Natural killer cell (primary cell): ENCODE results near the gene SEC24C. TPM values are rescaled to one million over a fixed set of nuclear protein-coding genes. Genes with fewer than 3 reads are reported as not detected.

Experiments
- ATAC-seq, 3 donors: fragments of 150-1000 bp in 2 of 3; fragments of 200-7000 bp in 1 of 3; cut with Tn5 transposase; 1 replicate in 1 of 3; 2 replicates in 2 of 3; pipeline ENCODE4 v1.10.0; 2021; ENCODE audit warnings: mild to moderate bottlenecking in 2 of 3, moderate library complexity in 2 of 3
- DNase-seq, 2 donors: peaks; one replicate each; pipeline versions ENCODE4 v3.0.0 to v3.0.0-alpha.2; 2013 to 2021; ENCODE audit warnings: mixed read lengths in 1 of 2
- H3K27ac ChIP-seq: one replicate; pipeline ENCODE4 v1.5.1; 2013; ENCODE audit warnings: mild to moderate bottlenecking, low read length
- H3K27me3 ChIP-seq: one replicate; pipeline ENCODE4 v1.6.1; 2013; ENCODE audit warnings: low read length; ENCODE audit not compliant: control insufficient read depth, insufficient read depth
- H3K36me3 ChIP-seq: one replicate; pipeline ENCODE4 v1.6.1; 2013; ENCODE audit warnings: low read length; ENCODE audit not compliant: control insufficient read depth, insufficient read depth
- H3K4me1 ChIP-seq: one replicate; pipeline ENCODE4 v1.6.1; 2013; ENCODE audit warnings: low read length; ENCODE audit not compliant: control insufficient read depth, insufficient read depth
- H3K4me3 ChIP-seq: one replicate; pipeline ENCODE4 v1.5.1; 2013; ENCODE audit warnings: low read length
- H3K9me3 ChIP-seq: one replicate; pipeline ENCODE4 v1.6.1; 2013; ENCODE audit warnings: low read length; ENCODE audit not compliant: control insufficient read depth, insufficient read depth
- H3K27ac Mint-ChIP-seq, 2 donors: one replicate each; pipeline ENCODE4 v1.8.0; 2022; ENCODE audit warnings: mild to moderate bottlenecking in 2 of 2, mixed read lengths in 2 of 2, moderate library complexity in 1 of 2
- H3K27me3 Mint-ChIP-seq, 2 donors: one replicate each; pipeline ENCODE4 v1.8.0; 2022; ENCODE audit warnings: low read depth in 2 of 2, mixed read lengths in 2 of 2
- H3K36me3 Mint-ChIP-seq: one replicate; pipeline ENCODE4 v1.8.0; 2022; ENCODE audit warnings: mixed read lengths
- H3K4me1 Mint-ChIP-seq, 2 donors: one replicate each; pipeline ENCODE4 v1.8.0; 2022; ENCODE audit warnings: mixed read lengths in 2 of 2
- H3K4me3 Mint-ChIP-seq: one replicate; pipeline ENCODE4 v1.8.0; 2022; ENCODE audit warnings: mild to moderate bottlenecking, moderate library complexity, mixed read lengths
- H3K9me3 Mint-ChIP-seq, 2 donors: one replicate each; pipeline ENCODE4 v1.8.0; 2022; ENCODE audit warnings: mixed read lengths in 2 of 2
- WGBS: methylation state at CpG from one replicate; pipeline ENCODE4 v1.1.7; 2013; ENCODE audit warnings: missing lambda C conversion rate; ENCODE audit not compliant: insufficient coverage; 5-methylcytosine and 5-hydroxymethylcytosine counted together
- intact Hi-C: fragments of 100-400 bp; cut with micrococcal nuclease; formaldehyde crosslinking; loops from one replicate; pipeline ENCODE4 v1.14.2; 2022
- total RNA-seq, 4 donors: library from RNA; stranded (reverse); fragments of 120-200 nt in 1 of 4; gene quantifications; one replicate each; pipeline versions ENCODE4 v1.2.3 to v1.2.4, GENCODE V29; 2013 to 2022
- TF ChIP-seq, protein P1 (sequence below): fragments of 200-600 bp; IDR thresholded peaks from one replicate; pipeline ENCODE4 v1.8.0; 2022; ENCODE audit warnings: antibody characterized with exemption

SEC24C gene
- total RNA-seq, 3 donors from 2014 or later (not counting 1 experiment from before 2014, with no cell fraction given) = 153 to 161 (median 160) TPM

DNA sequence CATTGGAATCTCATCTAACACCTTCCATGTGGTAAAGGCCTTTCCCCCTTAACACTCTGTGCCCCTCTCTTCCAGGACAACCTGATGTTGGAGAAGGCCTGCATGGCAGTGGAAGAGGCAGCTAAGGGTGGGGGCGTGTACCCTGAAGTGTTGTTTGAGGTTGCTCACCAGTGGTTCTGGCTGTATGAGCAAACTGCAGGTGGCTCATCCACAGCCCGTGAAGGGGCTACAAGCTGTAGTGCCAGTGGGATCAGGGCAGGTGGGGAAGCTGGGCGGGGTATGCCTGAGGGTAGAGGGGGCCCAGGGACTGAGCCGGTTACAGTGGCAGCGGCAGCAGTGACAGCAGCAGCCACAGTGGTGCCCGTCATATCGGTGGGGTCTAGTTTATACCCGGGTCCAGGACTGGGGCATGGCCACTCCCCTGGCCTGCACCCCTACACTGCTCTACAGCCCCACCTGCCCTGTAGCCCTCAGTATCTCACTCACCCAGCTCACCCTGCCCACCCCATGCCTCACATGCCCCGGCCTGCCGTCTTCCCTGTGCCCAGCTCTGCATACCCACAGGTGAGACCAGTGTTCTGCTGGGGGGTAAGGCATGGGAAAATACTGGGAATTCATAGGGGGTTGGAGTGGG is 54.9 kb downstream of the SEC24C start:
- H3K9me3 Mint-ChIP-seq = no peaks in the 10 kb centered on the region
- Histone ChIP-seq H3K27me3 (no peaks in the 10 kb centered on the region), H3K4me1 (peaks cover 6% of the 10 kb centered on the region), H3K36me3 (peaks cover 92% of the 10 kb centered on the region), H3K4me3 (no peak overlapping the region), H3K9me3 (no peaks in the 10 kb centered on the region), H3K27ac (no peak overlapping the region)
- H3K27ac Mint-ChIP-seq = peak overlapping the region in 1 of 2 donors; percentile 51
- H3K27me3 Mint-ChIP-seq = no peaks in the 10 kb centered on the region
- 91% methylated on average over 9 of the region's 10 CpGs for WGBS
- ATAC-seq = peak in 1 of 3 donors; percentile 11
- H3K4me1 Mint-ChIP-seq = peaks cover 0 to 13% of the 10 kb centered on the region in 2 donors
- DNase-seq = no peak
- TF ChIP-seq, protein P1, sequence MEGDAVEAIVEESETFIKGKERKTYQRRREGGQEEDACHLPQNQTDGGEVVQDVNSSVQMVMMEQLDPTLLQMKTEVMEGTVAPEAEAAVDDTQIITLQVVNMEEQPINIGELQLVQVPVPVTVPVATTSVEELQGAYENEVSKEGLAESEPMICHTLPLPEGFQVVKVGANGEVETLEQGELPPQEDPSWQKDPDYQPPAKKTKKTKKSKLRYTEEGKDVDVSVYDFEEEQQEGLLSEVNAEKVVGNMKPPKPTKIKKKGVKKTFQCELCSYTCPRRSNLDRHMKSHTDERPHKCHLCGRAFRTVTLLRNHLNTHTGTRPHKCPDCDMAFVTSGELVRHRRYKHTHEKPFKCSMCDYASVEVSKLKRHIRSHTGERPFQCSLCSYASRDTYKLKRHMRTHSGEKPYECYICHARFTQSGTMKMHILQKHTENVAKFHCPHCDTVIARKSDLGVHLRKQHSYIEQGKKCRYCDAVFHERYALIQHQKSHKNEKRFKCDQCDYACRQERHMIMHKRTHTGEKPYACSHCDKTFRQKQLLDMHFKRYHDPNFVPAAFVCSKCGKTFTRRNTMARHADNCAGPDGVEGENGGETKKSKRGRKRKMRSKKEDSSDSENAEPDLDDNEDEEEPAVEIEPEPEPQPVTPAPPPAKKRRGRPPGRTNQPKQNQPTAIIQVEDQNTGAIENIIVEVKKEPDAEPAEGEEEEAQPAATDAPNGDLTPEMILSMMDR = no peak
- H3K4me3 Mint-ChIP-seq = no peak overlapping the region
- peaks cover 11% of the 10 kb centered on the region for H3K36me3 Mint-ChIP-seq
- intact Hi-C loops = no loop called here

DNA sequence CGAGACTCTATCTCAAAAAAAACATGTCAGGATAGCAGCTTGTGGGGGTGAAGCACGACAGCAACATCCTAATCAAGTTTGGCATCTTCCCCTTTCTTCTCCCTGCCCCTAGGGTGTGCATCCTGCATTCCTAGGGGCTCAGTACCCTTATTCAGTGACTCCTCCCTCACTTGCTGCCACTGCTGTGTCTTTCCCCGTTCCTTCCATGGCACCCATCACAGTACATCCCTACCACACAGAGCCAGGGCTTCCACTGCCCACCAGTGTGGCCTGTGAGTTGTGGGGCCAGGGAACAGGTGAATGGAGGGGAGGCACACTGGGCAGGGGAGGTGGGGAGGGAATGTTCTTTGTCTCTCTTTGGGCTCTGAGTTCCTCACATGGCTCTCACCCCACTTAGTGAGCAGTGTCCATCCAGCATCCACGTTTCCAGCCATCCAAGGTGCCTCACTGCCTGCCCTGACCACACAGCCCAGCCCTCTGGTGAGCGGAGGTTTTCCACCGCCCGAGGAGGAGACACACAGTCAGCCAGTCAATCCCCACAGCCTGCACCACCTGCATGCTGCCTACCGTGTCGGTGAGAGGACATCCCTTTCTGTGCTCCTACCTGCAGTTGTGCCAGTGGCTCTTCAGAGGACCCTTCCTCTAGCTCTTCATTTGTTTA is 55.9 kb downstream of the SEC24C start:
- no peaks in the 10 kb centered on the region for H3K27me3 ChIP-seq
- intact Hi-C loops = no loop called here
- DNase-seq (no peak), ATAC-seq (peak in 1 of 3 donors; percentile 12)
- peaks cover 6% of the 10 kb centered on the region for H3K4me1 ChIP-seq
- Mint-ChIP-seq H3K4me1 (peaks cover 0 to 13% of the 10 kb centered on the region in 2 donors), H3K27ac (no peak overlapping the region), H3K36me3 (peaks cover 11% of the 10 kb centered on the region), H3K9me3 (no peaks in the 10 kb centered on the region), H3K4me3 (no peak overlapping the region), H3K27me3 (no peaks in the 10 kb centered on the region)
- WGBS = 93% methylated on average over 9 of the region's 9 CpGs
- peaks cover 89% of the 10 kb centered on the region for H3K36me3 ChIP-seq
- TF ChIP-seq, protein P1 = no peak
- H3K27ac ChIP-seq = no peak overlapping the region
- H3K4me3 ChIP-seq = no peak overlapping the region
- H3K9me3 ChIP-seq = no peaks in the 10 kb centered on the region

DNA sequence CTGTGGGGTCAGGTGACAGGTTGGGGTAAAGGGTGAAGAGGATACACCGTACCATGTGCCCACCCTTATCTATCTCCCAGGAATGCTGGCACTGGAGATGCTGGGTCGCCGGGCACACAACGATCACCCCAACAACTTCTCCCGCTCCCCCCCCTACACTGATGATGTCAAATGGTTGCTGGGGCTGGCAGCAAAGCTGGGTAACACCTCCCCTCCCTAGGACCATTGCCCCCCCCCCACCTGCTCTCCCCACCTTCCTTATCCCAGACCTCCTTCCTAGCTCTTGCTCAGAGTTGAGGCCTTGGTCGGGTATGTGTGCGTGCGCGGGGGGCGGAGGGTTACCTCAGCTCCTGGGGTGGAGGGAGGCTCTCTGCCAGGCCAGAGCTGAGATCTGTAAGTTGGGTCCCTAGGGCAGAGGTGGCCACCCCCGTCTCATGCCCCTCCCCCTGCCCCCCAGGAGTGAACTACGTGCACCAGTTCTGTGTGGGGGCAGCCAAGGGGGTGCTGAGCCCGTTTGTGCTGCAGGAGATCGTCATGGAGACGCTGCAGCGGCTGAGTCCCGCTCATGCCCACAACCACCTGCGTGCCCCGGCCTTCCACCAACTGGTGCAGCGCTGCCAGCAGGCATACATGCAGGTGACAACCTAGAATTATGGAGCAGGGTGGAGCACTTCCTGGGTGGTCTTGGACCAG is 56.5 kb downstream of the SEC24C start:
- Mint-ChIP-seq H3K27me3 (no peaks in the 10 kb centered on the region), H3K9me3 (no peaks in the 10 kb centered on the region), H3K4me1 (peaks cover 0 to 14% of the 10 kb centered on the region in 2 donors), H3K4me3 (no peak overlapping the region), H3K27ac (no peak overlapping the region), H3K36me3 (peaks cover 11% of the 10 kb centered on the region)
- Histone ChIP-seq H3K4me1 (peaks cover 6% of the 10 kb centered on the region), H3K36me3 (peaks cover 86% of the 10 kb centered on the region), H3K27ac (no peak overlapping the region), H3K27me3 (no peaks in the 10 kb centered on the region), H3K9me3 (no peaks in the 10 kb centered on the region), H3K4me3 (no peak overlapping the region)
- ATAC-seq = peak in 2 of 3 donors; percentile 3 to 15
- intact Hi-C loops = no loop called here
- no peak for DNase-seq
- WGBS = 88% methylated on average over 15 of the region's 20 CpGs
- TF ChIP-seq, protein P1 = no peak
